HepG2 (cell line): ENCODE measurements around the gene CCDC57. TPM values are rescaled to one million over a fixed set of nuclear protein-coding genes. Genes with fewer than 3 reads are reported as not detected.

Experiments used
- ATF1 ChIP-seq: IDR thresholded peaks from 2 replicates; pipeline ENCODE4 v1.6.1; 2016; ENCODE audit warnings: mild to moderate bottlenecking, control low read depth
- BHLHE40 ChIP-seq: IDR thresholded peaks from 2 replicates; pipeline ENCODE4 v1.6.1; 2011; ENCODE audit warnings: low read length, improper control_type of control experiment
- CC2D1A ChIP-seq: sonication (generic); formaldehyde crosslinking; IDR thresholded peaks from 2 replicates; pipeline ENCODE4 v1.8.1; 2023; ENCODE audit warnings: mild to moderate bottlenecking, missing genetic modification reagents
- FOXC1 ChIP-seq: sonication (generic); formaldehyde crosslinking; IDR thresholded peaks from 2 replicates; pipeline ENCODE4 v1.8.0; 2022; ENCODE audit warnings: mild to moderate bottlenecking, missing genetic modification reagents, borderline replicate concordance
- GTF3A ChIP-seq: sonication (generic); formaldehyde crosslinking; conservative IDR thresholded peaks from 2 replicates; pipeline ENCODE4 v1.4.0; 2020; ENCODE audit warnings: mild to moderate bottlenecking, missing genetic modification reagents
- KLF11 ChIP-seq: IDR thresholded peaks from 2 replicates; pipeline ENCODE4 v1.6.1; 2016; ENCODE audit warnings: missing compliant biosample characterization
- KMT2A ChIP-seq: sonication (generic); formaldehyde crosslinking; IDR thresholded peaks from 2 replicates; pipeline ENCODE4 v1.4.0; 2020; ENCODE audit warnings: missing genetic modification reagents
- MYNN ChIP-seq: sonication (generic); formaldehyde crosslinking; IDR thresholded peaks from 2 replicates; pipeline ENCODE4 v1.4.0; 2020; ENCODE audit warnings: mild to moderate bottlenecking, low read depth, missing genetic modification reagents
- NFE2L1 ChIP-seq: sonication (generic); formaldehyde crosslinking; IDR thresholded peaks from 2 replicates; pipeline ENCODE4 v1.4.0; 2020; ENCODE audit warnings: missing genetic modification reagents, mild to moderate bottlenecking, borderline replicate concordance
- POGZ ChIP-seq: sonication (generic); formaldehyde crosslinking; IDR thresholded peaks from 2 replicates; pipeline ENCODE4 v1.4.0; 2020; ENCODE audit warnings: mild to moderate bottlenecking, missing genetic modification reagents
- PPARG ChIP-seq: conservative IDR thresholded peaks from 2 replicates; pipeline ENCODE4 v1.6.1; 2016; ENCODE audit warnings: missing biosample characterization, missing genetic modification reagents
- RAD21 ChIP-seq: fragments of 450-650 bp; formaldehyde crosslinking; IDR thresholded peaks from 2 replicates; pipeline ENCODE4 v1.5.0; 2020; ENCODE audit warnings: mild to moderate bottlenecking
- SOX5 ChIP-seq: IDR thresholded peaks from 2 replicates; pipeline ENCODE4 v1.6.1; 2016; ENCODE audit warnings: borderline replicate concordance
- TEAD2 ChIP-seq: sonication (generic); formaldehyde crosslinking; IDR thresholded peaks from 2 replicates; pipeline ENCODE4 v1.9.0; 2021; ENCODE audit warnings: missing genetic modification reagents
- THRA ChIP-seq: sonication (generic); formaldehyde crosslinking; IDR thresholded peaks from 2 replicates; pipeline ENCODE4 v1.4.0; 2020; ENCODE audit warnings: missing genetic modification reagents, borderline replicate concordance
- ZBTB20 ChIP-seq: sonication (generic); formaldehyde crosslinking; IDR thresholded peaks from 2 replicates; pipeline ENCODE4 v1.8.1; 2023; ENCODE audit warnings: missing genetic modification reagents, low read depth, mild to moderate bottlenecking, borderline replicate concordance
- ZBTB46 ChIP-seq: sonication (generic); formaldehyde crosslinking; IDR thresholded peaks from 2 replicates; pipeline ENCODE4 v1.4.0; 2020; ENCODE audit warnings: mild to moderate bottlenecking, missing genetic modification reagents, borderline replicate concordance
- ZFP37 ChIP-seq: sonication (generic); formaldehyde crosslinking; IDR thresholded peaks from 2 replicates; pipeline ENCODE4 v1.4.0; 2020; ENCODE audit warnings: missing genetic modification reagents, borderline replicate concordance
- ZNF180 ChIP-seq: sonication (generic); formaldehyde crosslinking; IDR thresholded peaks from 2 replicates; pipeline ENCODE4 v1.4.0; 2020; ENCODE audit warnings: low read depth, missing genetic modification reagents, borderline replicate concordance
- ZNF235 ChIP-seq: sonication (generic); formaldehyde crosslinking; IDR thresholded peaks from 2 replicates; pipeline ENCODE4 v1.8.1; 2023; ENCODE audit warnings: mild to moderate bottlenecking, missing genetic modification reagents, borderline replicate concordance
- ZNF274 ChIP-seq: sonication (generic); formaldehyde crosslinking; IDR thresholded peaks from 2 replicates; pipeline ENCODE4 v1.5.1; 2020; ENCODE audit warnings: mild to moderate bottlenecking, missing genetic modification reagents
- ZNF296 ChIP-seq: sonication (generic); formaldehyde crosslinking; conservative IDR thresholded peaks from 2 replicates; pipeline ENCODE4 v1.5.0; 2020; ENCODE audit warnings: mild to moderate bottlenecking, missing genetic modification reagents
- ZNF615 ChIP-seq: sonication (generic); formaldehyde crosslinking; IDR thresholded peaks from 2 replicates; pipeline ENCODE4 v1.5.0; 2020; ENCODE audit warnings: mild to moderate bottlenecking, missing genetic modification reagents, borderline replicate concordance
- ZNF788 ChIP-seq: sonication (generic); formaldehyde crosslinking; IDR thresholded peaks from 2 replicates; pipeline ENCODE4 v1.5.0; 2020; ENCODE audit warnings: mild to moderate bottlenecking, missing genetic modification reagents, borderline replicate concordance
- polyA plus RNA-seq, 8 experiments: library from polyadenylated mRNA; depleted of rRNA in 3 of 8; stranded (reverse) in 7 of 8; unstranded in 1 of 8; fragments of >200 nt; fragmentation: Illumina TruSeq in 4 of 8; extraction: Trizol in 4 of 8; gene quantifications; 2 replicates each; pipeline versions ENCODE4 v1.2.1 to v1.2.3, GENCODE V29; 2011 to 2016; ENCODE audit warnings: low read depth in 4 of 8, missing spikeins in 1 of 8, mixed read lengths in 1 of 8; ENCODE audit not compliant: insufficient read depth in 1 of 8
- total RNA-seq, 5 experiments: library from RNA; depleted of rRNA; stranded (reverse); fragments of >200 nt; fragmentation: Illumina TruSeq; extraction: Trizol; gene quantifications; 2 replicates each; pipeline ENCODE4 v1.2.3, GENCODE V29; 2016; ENCODE audit warnings: low read depth in 1 of 5

CCDC57 gene
- total and polyA plus RNA-seq, 2 of the 13 experiments (the other 11 are each of a cell fraction or from before 2014, with no cell fraction given) = 59.3 to 59.9 TPM

- TF ChIP-seq ZNF615 (CRISPR knock-in tag) (no peak), TEAD2 (CRISPR knock-in tag) (no peak), POGZ (CRISPR knock-in tag) (0 out of 2 replicates have a peak, but pooled peaks have one; percentile 34), ZNF296 (no peak), ZNF235 (CRISPR knock-in tag) (no peak), ZNF274 (CRISPR knock-in tag) (no peak), ZNF788 (CRISPR knock-in tag) (peak; percentile 79; the same call in 1 of the 2 replicates), NFE2L1 (CRISPR knock-in tag) (peak; percentile 51; the same call in 1 of the 2 replicates), MYNN (CRISPR knock-in tag) (no peak; the same call in 1 of the 2 replicates), KLF11 (CRISPR knock-in tag) (0 out of 2 replicates have a peak, but pooled peaks have one; percentile 62), ZFP37 (CRISPR knock-in tag) (no peak), PPARG (CRISPR knock-in tag) (no peak), ATF1 (no peak), BHLHE40 (no peak), GTF3A (no peak), SOX5 (CRISPR knock-in tag) (no peak), THRA (CRISPR knock-in tag) (peak; percentile 73; the same call in 1 of the 2 replicates), RAD21 (peak; percentile 99), ZBTB46 (CRISPR knock-in tag) (no peak), KMT2A (CRISPR knock-in tag) (no peak), ZNF180 (CRISPR knock-in tag) (no peak), FOXC1 (CRISPR knock-in tag) (peak; percentile 82; the same call in 1 of the 2 replicates), ZBTB20 (CRISPR knock-in tag) (no peak), CC2D1A (no peak)
Observed at GRCh38 chr17:82153745-82154375, 58.8 kb downstream of the CCDC57 start (continued).
